WTC11 (cell line): ENCODE results near the gene EDN1. TPM values are rescaled to one million over a fixed set of nuclear protein-coding genes. Genes with fewer than 3 reads are reported as not detected.

Experiments
- ATAC-seq: fragments of 200-7000 bp; cut with Tn5 transposase; 2 replicates; pipeline ENCODE4 v1.10.0; 2021; ENCODE audit warnings: mild to moderate bottlenecking, moderate library complexity
- CTCF ChIA-PET: fragments of 300-600 bp; sonication (Branson Sonifier 250); formaldehyde crosslinking; loops from one replicate; lab custom pipeline; 2021; ENCODE audit warnings: antibody characterized with exemption; lab: Charles Lee
- POLR2A ChIA-PET: fragments of 350-600 bp; sonication (Branson Sonifier 250); formaldehyde crosslinking; loops from one replicate; lab custom pipeline; 2021; ENCODE audit warnings: antibody characterized with exemption; lab: Charles Lee
- DNase-seq: peaks from one replicate; pipeline ENCODE4 v3.0.0; 2021; ENCODE audit warnings: low spot score
- H3K27ac Mint-ChIP-seq: 2 replicates; pipeline ENCODE4 v1.8.0; 2021; ENCODE audit warnings: mixed read lengths
- H3K27me3 Mint-ChIP-seq: 2 replicates; pipeline ENCODE4 v1.8.0; 2021; ENCODE audit warnings: low read depth, mild to moderate bottlenecking, moderate library complexity, mixed read lengths
- H3K36me3 Mint-ChIP-seq: 2 replicates; pipeline ENCODE4 v1.8.0; 2021; ENCODE audit warnings: mixed read lengths
- H3K4me1 Mint-ChIP-seq: 2 replicates; pipeline ENCODE4 v1.8.0; 2022; ENCODE audit warnings: mixed read lengths
- H3K4me3 Mint-ChIP-seq: 2 replicates; pipeline ENCODE4 v1.8.0; 2021; ENCODE audit warnings: mild to moderate bottlenecking, moderate library complexity, mixed read lengths
- H3K9me3 Mint-ChIP-seq: 2 replicates; pipeline ENCODE4 v1.8.0; 2021; ENCODE audit warnings: mixed read lengths
- ARID4B ChIP-seq: sonication (generic); formaldehyde crosslinking; IDR thresholded peaks from 2 replicates; pipeline ENCODE4 v1.8.0; 2023; ENCODE audit warnings: missing genetic modification reagents, mild to moderate bottlenecking, borderline replicate concordance
- ATF2 ChIP-seq: sonication (generic); formaldehyde crosslinking; IDR thresholded peaks from 2 replicates; pipeline ENCODE4 v1.8.1; 2022; ENCODE audit warnings: low read depth, missing genetic modification reagents, borderline replicate concordance
- CBFB ChIP-seq: sonication (generic); formaldehyde crosslinking; IDR thresholded peaks from 2 replicates; pipeline ENCODE4 v1.8.1; 2022; ENCODE audit warnings: mild to moderate bottlenecking, low read depth, missing genetic modification reagents
- FOXK1 ChIP-seq: sonication (generic); formaldehyde crosslinking; IDR thresholded peaks from 2 replicates; pipeline ENCODE4 v1.8.0; 2022; ENCODE audit warnings: mild to moderate bottlenecking, moderate library complexity, missing genetic modification reagents
- FOXP1 ChIP-seq: sonication (generic); formaldehyde crosslinking; IDR thresholded peaks from 2 replicates; pipeline ENCODE4 v1.8.0; 2022; ENCODE audit warnings: missing genetic modification reagents, mild to moderate bottlenecking, moderate library complexity, borderline replicate concordance
- GTF2I ChIP-seq: fragments of 250-450 bp; sonication (Bioruptor Pico); conservative IDR thresholded peaks from 2 replicates; pipeline ENCODE4 v1.4.0; 2021; ENCODE audit warnings: mild to moderate bottlenecking
- HMGA2 ChIP-seq: fragments of 250-450 bp; sonication (Bioruptor Pico); IDR thresholded peaks from 2 replicates; pipeline ENCODE4 v1.4.0; 2021; ENCODE audit warnings: mild to moderate bottlenecking, moderate library complexity
- IRF1 ChIP-seq: sonication (generic); formaldehyde crosslinking; IDR thresholded peaks from 2 replicates; pipeline ENCODE4 v1.8.0; 2023; ENCODE audit warnings: missing genetic modification reagents
- MAX ChIP-seq: sonication (generic); formaldehyde crosslinking; IDR thresholded peaks from 2 replicates; pipeline ENCODE4 v1.8.0; 2022; ENCODE audit warnings: mild to moderate bottlenecking, missing genetic modification reagents
- NFYB ChIP-seq: sonication (generic); formaldehyde crosslinking; conservative IDR thresholded peaks from 2 replicates; pipeline ENCODE4 v1.8.0; 2022; ENCODE audit warnings: low read depth, missing genetic modification reagents
- PRDM15 ChIP-seq: sonication (generic); formaldehyde crosslinking; IDR thresholded peaks from 2 replicates; pipeline ENCODE4 v1.8.0; 2022; ENCODE audit warnings: missing genetic modification reagents
- PREB ChIP-seq: sonication (generic); formaldehyde crosslinking; IDR thresholded peaks from 2 replicates; pipeline ENCODE4 v1.8.1; 2022; ENCODE audit warnings: mild to moderate bottlenecking, missing genetic modification reagents, moderate library complexity, borderline replicate concordance
- RELA ChIP-seq: sonication (generic); formaldehyde crosslinking; IDR thresholded peaks from 2 replicates; pipeline ENCODE4 v1.8.1; 2022; ENCODE audit warnings: missing genetic modification reagents, mild to moderate bottlenecking, borderline replicate concordance
- RORB ChIP-seq: fragments of 250-450 bp; sonication (Bioruptor Pico); IDR thresholded peaks from 2 replicates; pipeline ENCODE4 v1.9.0; 2021; ENCODE audit warnings: mild to moderate bottlenecking
- SMAD3 ChIP-seq: sonication (generic); formaldehyde crosslinking; IDR thresholded peaks from 2 replicates; pipeline ENCODE4 v1.8.0; 2022; ENCODE audit warnings: missing genetic modification reagents, mild to moderate bottlenecking, borderline replicate concordance
- SP1 ChIP-seq: sonication (generic); formaldehyde crosslinking; conservative IDR thresholded peaks from 2 replicates; pipeline ENCODE4 v1.8.1; 2022; ENCODE audit warnings: missing genetic modification reagents
- TEAD1 ChIP-seq: sonication (generic); formaldehyde crosslinking; IDR thresholded peaks from 2 replicates; pipeline ENCODE4 v1.8.0; 2022; ENCODE audit warnings: mild to moderate bottlenecking, missing genetic modification reagents
- ZBTB43 ChIP-seq: sonication (generic); formaldehyde crosslinking; IDR thresholded peaks from 2 replicates; pipeline ENCODE4 v1.8.1; 2023; ENCODE audit warnings: mild to moderate bottlenecking, missing genetic modification reagents
- ZNF263 ChIP-seq: sonication (generic); formaldehyde crosslinking; IDR thresholded peaks from 2 replicates; pipeline ENCODE4 v1.8.1; 2022; ENCODE audit warnings: low read depth, mild to moderate bottlenecking, moderate library complexity, missing genetic modification reagents
- ZNF423 ChIP-seq: fragments of 250-450 bp; sonication (Bioruptor Pico); IDR thresholded peaks from 2 replicates; pipeline ENCODE4 v2.1.2; 2022; ENCODE audit warnings: mild to moderate bottlenecking, moderate library complexity
- ZNF512 ChIP-seq: sonication (generic); formaldehyde crosslinking; IDR thresholded peaks from 2 replicates; pipeline ENCODE4 v1.8.1; 2022; ENCODE audit warnings: missing genetic modification reagents, borderline replicate concordance
- total RNA-seq: library from RNA; stranded (reverse); gene quantifications from 3 replicates; pipeline ENCODE4 v1.2.3, GENCODE V29; 2021

EDN1 gene
- total RNA-seq, 1 experiment from 2014 or later, result 1.0 TPM

- Mint-ChIP-seq H3K4me3 (no peak overlapping the region), H3K9me3 (peaks cover 23% of the 10 kb centered on the region), H3K27me3 (no peaks in the 10 kb centered on the region), H3K36me3 (peaks cover 5% of the 10 kb centered on the region), H3K4me1 (no peaks in the 10 kb centered on the region), H3K27ac (no peak overlapping the region)
- TF ChIP-seq SMAD3 (CRISPR knock-in tag), result no peak
- ATAC-seq (no peak), DNase-seq (no peak)
- ChIA-PET CTCF (interaction anchor here (1.0 kb wide), 1 partner anchor 16 kb away, joined by 3 read pairs; no protein-coding TSS in a partner anchor), POLR2A (no interaction called here)
These were observed 18.6 kb upstream of the EDN1 start for GRCh38 chr6:12271594-12271993.

- Mint-ChIP-seq H3K27ac (no peak overlapping the region), H3K4me1 (no peaks in the 10 kb centered on the region), H3K36me3 (peaks cover 5% of the 10 kb centered on the region), H3K4me3 (no peak overlapping the region), H3K9me3 (peaks cover 23% of the 10 kb centered on the region), H3K27me3 (no peaks in the 10 kb centered on the region)
- no peak for ATAC-seq
- CTCF ChIA-PET, result interaction anchor here (1.0 kb wide), 1 partner anchor 15 kb away, joined by 3 read pairs; no protein-coding TSS in a partner anchor
- DNase-seq, result no peak
- TF ChIP-seq MAX (CRISPR knock-in tag) (no peak), ATF2 (CRISPR knock-in tag) (no peak), NFYB (CRISPR knock-in tag) (no peak), RELA (CRISPR knock-in tag) (no peak), ZNF512 (CRISPR knock-in tag) (no peak), ARID4B (CRISPR knock-in tag) (no peak), IRF1 (CRISPR knock-in tag) (no peak), ZNF423 (CRISPR knock-in tag) (no peak), HMGA2 (CRISPR knock-in tag) (no peak), GTF2I (CRISPR knock-in tag) (no peak), FOXP1 (CRISPR knock-in tag) (no peak), ZBTB43 (CRISPR knock-in tag) (no peak), CBFB (CRISPR knock-in tag) (no peak), PRDM15 (CRISPR knock-in tag) (no peak), TEAD1 (CRISPR knock-in tag) (no peak), FOXK1 (no peak), SP1 (no peak), PREB (no peak), ZNF263 (no peak), RORB (CRISPR knock-in tag) (no peak)
- POLR2A ChIA-PET, result no interaction called here
These were observed 18.2 kb upstream of the EDN1 start for GRCh38 chr6:12271997-12272396.
